Left renal pelvis (tissue), 4 donors: ENCODE data around the gene MAP3K15. TPM values are rescaled to one million over a fixed set of nuclear protein-coding genes. Genes with fewer than 3 reads are reported as not detected.

Source experiments
- DNase-seq, 4 donors: peaks; one replicate each; pipeline ENCODE4 v3.0.0-alpha.2; 2013; ENCODE audit warnings: low read depth in 4 of 4, low spot score in 3 of 4
- polyA plus RNA-seq, 4 donors: library from polyadenylated mRNA; unstranded; fragments of 120-200 nt; gene quantifications; one replicate each; pipeline ENCODE4 v1.2.1, GENCODE V29; 2013; ENCODE audit not compliant: insufficient read length in 4 of 4

The MAP3K15 gene, protein sequence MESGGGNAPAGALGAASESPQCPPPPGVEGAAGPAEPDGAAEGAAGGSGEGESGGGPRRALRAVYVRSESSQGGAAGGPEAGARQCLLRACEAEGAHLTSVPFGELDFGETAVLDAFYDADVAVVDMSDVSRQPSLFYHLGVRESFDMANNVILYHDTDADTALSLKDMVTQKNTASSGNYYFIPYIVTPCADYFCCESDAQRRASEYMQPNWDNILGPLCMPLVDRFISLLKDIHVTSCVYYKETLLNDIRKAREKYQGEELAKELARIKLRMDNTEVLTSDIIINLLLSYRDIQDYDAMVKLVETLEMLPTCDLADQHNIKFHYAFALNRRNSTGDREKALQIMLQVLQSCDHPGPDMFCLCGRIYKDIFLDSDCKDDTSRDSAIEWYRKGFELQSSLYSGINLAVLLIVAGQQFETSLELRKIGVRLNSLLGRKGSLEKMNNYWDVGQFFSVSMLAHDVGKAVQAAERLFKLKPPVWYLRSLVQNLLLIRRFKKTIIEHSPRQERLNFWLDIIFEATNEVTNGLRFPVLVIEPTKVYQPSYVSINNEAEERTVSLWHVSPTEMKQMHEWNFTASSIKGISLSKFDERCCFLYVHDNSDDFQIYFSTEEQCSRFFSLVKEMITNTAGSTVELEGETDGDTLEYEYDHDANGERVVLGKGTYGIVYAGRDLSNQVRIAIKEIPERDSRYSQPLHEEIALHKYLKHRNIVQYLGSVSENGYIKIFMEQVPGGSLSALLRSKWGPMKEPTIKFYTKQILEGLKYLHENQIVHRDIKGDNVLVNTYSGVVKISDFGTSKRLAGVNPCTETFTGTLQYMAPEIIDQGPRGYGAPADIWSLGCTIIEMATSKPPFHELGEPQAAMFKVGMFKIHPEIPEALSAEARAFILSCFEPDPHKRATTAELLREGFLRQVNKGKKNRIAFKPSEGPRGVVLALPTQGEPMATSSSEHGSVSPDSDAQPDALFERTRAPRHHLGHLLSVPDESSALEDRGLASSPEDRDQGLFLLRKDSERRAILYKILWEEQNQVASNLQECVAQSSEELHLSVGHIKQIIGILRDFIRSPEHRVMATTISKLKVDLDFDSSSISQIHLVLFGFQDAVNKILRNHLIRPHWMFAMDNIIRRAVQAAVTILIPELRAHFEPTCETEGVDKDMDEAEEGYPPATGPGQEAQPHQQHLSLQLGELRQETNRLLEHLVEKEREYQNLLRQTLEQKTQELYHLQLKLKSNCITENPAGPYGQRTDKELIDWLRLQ (N-terminal part only)
- polyA plus RNA-seq = 1 to 10 TPM; 1.6 to 5.4 (median 4.6) TPM

DNA sequence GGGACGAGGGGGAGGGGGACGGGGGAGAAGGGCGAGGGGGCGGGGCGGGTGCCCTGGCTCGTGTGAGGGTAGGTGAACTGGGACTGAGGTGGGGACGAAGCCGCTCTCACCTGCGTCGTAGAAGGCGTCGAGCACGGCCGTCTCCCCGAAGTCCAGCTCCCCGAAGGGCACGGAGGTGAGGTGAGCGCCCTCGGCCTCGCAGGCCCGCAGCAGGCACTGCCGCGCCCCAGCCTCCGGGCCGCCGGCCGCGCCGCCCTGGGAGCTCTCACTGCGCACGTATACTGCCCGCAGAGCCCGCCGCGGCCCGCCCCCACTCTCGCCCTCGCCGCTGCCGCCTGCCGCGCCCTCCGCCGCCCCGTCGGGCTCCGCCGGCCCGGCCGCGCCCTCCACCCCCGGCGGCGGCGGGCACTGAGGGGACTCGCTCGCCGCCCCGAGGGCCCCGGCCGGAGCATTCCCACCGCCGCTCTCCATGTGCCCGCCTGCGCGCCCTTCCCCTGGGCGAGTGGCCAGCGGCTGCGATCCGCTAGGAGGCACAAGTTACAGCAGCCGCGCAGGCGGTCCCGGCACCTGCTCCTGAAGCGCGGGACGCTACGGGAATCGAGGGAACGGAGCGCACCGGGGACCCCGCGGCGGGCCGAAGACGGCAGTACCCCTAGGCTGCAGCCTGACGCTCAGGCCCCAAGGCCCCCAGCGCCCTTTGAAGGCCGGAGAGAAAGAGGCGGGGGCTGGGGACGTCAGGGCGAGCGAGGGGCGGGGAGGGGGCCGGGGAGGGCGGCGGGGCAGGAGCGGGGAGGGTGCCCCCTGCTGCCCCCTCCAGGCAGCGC lies at the start of gene MAP3K15:
MAP3K15 (minus strand) TSS at position 718 of the 824 bp plus-strand sequence; CDS start at position 471, 247 bp downstream.
- no peak for DNase-seq

DNA sequence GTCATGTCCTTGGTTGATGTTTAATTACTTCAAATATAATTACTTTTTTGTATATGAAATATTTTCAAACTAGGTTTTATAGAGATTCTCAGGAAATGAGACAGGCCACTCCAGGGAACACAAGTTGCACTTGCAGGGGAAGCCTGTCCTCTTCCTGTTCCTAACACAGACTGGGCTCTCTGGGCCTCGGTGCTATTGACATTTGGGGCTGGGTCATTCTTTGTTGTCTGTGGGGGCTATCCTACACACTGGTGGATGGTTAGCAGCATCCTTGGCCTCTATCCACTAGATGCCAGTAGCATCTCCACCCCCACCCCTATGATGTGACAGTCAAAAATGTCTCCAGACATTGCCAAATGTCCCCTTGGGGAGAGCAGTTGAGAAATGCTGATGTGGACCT lies 49.3 kb upstream of the MAP3K15 start:
- DNase-seq = no peak

DNA sequence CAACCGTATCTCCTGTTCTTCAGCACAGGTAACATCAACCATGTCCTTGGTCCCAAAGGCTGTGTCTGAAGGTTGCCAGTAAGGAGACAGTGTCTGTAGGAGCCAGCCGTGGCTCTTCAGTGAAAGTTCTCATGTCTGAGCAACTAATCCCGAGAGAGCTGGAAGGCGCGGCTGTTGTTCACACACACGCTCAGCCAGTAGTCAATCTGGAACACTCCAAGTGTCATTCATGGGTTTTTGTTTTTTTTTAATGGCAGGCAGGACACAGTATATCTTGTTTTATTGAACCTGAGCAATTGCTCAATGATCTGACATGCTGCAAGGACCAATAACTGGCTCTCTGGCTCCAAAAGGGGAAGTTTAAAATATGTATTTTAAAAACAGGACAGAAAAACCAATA lies 48.4 kb upstream of the MAP3K15 start:
- DNase-seq = no peak

DNA sequence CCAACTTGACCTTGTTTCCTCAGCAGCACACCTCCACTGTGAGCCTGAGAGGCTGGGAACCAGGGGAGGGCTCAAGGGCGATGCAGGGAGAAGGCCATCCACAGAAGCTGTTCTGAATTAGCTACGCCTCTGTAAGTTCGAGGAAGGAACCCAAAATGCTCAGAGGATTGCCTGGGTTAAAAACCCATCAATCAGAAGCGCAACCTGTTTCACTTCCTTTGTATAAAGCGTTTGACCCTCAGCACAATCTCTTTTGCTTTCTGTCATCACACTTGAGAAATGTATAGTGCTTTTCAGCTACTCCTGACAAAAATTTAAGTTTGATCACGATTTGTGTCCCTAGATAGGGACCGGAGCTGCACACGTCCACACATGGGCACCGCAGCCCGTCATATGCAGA lies 48.0 kb upstream of the MAP3K15 start:
- DNase-seq = no peak

DNA sequence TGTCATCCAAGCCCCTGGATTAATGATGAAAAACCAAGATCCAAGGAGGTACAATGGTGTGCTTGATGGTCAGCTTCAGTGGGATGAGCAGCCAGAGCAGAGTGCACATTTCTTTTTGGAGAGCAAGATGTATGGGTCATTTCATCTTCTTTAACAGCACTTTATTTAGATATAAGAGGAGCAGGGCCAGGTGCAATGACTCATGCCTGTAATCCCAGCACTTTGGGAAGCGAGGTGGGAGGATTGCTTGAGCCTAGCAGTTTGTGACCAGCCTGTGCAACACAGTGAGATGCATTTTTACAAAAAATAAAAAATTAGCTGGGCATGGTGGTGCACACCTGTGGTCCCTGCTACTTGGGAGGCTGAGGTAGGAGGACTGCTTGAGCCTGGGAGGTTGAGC lies 45.3 kb upstream of the MAP3K15 start:
- no peak for DNase-seq

DNA sequence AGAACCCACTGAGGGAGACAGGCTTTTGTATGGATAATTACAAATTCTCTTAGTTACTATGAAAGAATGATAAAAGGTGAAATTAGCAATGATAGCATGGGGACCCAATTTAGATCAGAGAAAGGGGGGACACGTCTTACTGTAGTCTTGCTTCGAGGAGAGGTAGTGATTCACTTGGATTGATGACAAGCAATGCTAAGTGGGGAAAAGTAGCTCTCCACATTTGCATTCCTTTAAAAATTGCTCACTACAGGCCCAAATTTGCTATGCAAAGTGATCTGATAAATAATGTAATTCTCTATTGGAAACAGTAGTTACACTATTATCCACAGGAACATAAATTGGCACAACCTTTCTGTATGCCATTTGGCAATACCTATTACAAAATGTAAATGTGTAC lies 42.5 kb upstream of the MAP3K15 start:
- DNase-seq = no peak

DNA sequence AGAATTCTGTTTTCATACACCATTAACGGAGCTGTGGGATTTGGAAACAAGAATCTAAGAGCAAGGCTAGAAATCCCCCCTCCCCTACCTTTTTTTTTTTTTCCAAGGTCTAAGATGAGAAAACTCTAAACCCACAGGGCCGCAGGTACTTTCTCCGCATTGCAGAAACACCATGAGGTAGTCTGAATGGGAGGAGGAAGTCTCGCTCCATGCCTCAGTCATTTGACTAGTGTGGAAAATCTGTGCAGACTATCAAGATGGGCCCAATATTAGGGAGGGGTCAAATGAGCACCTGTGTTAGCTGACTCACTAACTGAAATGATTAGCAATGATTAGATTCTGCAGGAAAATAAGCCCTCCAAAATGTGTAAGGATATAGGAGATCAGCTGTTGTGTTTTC lies 40.9 kb upstream of the MAP3K15 start:
- no peak for DNase-seq

DNA sequence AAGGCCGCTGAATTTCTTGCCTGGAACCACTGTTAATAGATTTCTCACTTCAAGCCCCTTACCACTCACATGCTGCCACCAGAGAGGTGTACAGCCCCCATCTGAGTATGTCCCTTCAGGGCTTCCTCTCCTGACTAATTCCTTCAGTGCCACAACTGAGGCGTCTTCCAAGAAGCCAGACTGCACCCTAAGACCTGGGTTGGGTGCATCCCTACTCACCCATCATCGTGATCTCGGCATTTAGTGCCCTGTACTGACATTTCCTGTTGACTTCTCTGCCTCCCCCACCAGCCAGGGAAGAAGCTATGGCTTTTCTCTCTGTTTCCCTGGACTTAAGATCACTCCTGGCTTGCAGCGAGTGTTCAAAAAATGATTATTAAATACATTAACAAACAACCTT lies 40.4 kb upstream of the MAP3K15 start:
- DNase-seq = no peak

DNA sequence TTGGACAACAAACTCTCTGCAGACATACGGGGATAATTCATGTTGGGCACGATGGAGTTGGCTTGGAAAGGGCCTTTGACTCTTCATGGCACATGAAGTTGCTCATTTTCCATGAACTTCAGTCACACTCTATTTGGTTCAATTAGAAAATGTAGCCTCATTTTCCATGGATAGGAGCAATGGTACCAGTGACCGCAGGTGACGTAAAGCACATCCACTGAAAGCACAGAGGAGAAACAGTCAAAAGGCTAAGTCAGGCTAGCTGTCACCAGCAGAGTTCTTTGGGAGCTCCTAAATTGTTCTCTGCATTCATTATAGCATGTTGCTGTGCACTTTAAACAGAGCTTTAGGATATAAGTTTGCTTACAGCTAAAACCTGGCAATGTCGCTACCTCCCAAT lies 39.9 kb upstream of the MAP3K15 start:
- no peak for DNase-seq

DNA sequence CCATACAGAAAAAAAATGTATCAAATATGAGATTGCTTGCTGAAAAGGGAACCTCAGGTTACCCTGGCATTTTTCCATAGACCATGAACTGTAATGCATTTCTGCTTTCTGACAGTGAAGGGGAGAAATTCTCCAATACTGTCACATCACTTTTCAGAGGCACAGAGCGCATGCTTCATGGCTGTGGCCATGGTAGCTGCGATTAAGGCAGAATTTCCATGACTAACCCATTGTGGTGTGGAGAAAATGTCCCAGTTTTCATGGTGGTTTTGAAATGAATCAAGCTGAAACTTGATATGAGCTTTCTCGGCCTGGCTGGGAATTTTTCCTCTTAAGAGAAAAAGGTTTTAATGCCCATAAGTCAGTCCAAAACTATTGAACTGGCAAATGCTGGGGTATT lies 39.5 kb upstream of the MAP3K15 start:
- no peak for DNase-seq

DNA sequence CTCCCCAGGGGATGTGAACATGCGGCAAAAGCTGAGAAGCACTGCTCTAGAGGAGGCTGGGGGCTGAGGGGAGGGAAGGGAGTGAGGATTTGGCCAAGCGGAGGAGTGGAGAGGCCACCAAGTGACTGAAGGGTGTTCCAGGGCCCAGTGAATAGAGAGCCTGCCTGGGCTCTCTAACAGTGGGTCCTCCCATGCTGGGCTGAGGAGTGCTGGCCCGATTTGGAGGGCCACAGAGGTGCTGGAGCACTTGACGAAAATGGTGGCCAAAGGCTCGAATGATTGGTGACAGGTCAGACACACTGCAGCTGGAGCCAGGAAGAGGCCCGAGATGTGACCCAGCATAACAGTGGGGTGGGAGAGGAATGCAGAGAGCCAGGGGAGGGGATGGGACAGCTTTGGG lies 37.5 kb upstream of the MAP3K15 start:
- no peak for DNase-seq

DNA sequence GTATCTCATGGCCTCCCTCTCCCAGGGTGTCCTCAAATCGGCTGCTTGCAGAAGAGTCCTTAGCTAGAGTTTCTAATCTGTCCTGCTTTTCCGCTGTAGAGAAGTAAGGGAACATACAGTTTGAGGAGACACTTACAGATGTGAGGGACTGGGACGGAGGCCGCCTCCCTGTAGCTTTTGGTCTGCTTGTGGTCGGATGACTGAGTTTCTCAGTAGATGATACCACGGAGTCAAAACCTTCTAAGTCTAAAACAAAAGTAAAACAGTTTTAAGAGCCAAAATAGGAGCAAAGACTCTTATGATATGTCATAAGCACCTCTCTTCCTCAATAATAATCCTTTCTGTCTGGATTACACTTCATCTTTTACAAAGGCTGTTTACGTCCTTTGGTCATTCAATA lies 34.5 kb upstream of the MAP3K15 start:
- DNase-seq = no peak

DNA sequence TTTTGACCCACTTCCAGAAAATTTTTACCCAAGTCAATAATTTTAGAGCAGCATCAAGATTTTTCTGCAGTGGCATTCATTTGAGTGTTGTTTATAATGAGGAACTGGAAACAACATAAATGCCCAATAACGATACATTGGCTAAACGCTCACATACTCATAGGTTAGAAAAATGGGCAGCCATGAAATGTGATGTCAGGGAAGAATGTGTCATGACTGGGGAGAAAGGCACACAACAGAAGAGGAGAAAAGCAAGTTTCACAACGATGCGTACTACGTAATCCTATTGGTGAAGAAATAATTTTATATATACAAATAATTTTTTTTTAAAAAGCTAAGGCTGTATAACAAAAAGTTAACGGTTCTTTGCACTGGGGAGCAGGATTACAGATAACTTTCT lies 33.6 kb upstream of the MAP3K15 start:
- DNase-seq = no peak

DNA sequence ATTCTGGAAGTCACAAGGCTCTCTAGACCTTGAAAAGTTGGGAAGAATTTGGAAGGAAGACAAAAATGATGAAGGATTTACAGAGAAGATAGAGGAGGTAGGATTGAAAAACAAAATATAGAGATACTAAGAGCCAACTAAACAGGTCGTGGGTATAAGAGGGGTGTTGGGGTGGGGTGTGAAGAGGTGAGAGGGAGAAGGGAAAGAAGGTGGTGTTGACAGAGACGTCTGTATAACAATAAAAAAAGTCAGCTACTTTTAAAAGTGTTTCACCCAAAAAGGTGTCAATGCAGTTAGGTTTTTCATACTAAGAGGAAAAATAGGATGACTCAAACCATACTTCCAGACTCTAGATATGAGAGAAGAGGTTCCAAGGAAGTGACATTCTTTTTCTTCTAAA lies 33.0 kb upstream of the MAP3K15 start:
- no peak for DNase-seq

DNA sequence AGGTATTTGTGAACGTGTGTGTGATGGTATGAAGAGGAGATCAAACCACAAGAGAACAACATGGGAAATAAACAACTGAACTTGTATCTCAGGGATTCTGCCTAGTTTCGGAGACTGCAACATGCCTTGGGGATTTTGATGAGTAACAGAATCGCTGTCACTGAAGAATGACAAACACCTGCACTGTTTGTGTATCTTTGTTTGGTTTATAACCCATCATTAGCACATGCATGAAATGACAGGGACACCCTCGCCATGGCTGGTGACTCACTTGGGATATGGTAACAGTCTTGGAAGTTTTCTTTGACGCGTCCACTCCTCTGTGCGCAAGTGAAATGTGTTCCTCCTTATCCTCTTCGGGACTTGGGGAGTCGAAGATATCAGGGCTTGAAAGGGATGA lies 30.3 kb upstream of the MAP3K15 start:
- DNase-seq = no peak

DNA sequence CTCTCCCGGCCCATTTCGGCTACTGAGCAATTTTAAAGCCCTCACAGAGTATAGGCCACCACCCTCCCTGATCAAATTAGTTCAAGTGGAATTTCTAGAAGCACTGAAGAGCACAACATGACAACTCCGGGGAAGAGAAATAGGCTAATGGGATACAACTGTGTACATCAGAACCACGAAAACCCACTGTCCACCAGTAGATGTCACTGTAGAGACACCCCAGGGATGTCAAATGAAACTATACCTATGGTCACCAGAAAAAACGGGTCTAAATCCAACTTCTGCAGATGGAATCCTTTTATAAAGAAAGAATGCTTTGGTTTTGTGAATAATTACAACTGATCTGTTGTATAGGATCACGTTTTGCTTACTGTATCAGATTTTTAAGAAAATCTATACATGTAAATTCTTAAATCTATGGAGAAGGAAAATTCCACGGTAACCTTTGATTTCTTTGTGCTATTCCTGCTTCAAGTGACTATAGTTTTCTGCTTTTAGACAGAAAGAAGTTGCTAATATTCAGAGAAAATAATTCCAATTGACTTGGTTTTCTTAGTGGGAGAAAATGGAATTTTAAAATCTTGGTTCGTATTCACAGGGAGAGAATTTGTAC lies 29.5 kb upstream of the MAP3K15 start:
- peak in 2 of 4 donors; percentile 5 to 20 for DNase-seq

DNA sequence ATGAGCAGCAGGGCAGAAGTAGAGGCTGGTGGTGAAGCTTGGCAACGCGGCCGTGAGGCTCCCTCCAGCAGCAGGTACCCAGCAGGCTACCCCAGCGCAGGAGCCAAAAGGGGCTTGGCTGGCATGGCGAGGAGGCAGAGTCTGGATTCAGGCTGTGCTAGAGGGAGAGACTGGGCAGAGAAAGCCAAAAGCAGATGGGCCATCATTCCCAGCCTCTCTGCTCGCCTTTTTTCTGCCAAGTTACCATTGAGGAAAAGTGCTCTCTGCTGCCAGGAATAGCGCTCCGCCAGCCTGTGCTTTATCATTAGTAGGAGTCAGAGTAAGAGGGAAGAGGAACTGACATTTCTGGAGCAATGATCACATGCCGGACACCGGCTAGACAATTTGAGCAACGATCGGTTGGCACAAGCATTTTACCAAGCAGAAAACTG lies 28.7 kb upstream of the MAP3K15 start:
- DNase-seq = no peak

DNA sequence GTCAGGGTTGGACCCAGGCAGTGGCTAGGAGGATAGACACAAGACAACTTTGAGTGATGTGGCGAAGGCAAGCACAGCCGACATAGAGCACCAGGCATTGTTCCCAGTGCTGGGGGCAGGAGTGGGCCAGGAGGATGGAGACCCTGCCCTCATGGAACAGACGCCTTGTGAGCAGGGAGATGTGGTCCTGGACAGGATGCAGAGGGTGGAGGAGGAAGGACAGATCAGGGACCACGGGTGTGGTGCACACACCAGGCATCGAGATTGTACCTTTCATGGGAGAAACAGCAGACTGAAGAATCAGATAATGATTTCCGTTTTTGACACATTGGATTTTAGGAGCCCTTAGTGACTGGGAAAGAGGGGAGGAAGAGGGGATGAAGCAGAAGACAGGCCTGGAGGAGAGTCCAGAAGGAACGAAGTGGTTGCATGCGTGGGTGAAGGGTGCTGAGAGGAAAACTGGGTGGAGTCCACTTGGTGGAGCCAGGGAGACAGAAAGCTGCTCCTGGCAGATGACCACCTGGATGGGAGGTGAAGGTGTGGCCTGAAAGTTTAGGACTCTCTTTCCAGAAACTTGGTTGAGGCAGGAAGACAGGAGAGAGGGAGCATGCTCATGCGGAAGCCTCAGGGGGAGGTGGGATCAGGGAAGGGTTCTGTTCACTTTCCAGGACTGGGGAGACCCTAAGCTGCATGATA lies 27.9 kb upstream of the MAP3K15 start:
- DNase-seq = no peak

DNA sequence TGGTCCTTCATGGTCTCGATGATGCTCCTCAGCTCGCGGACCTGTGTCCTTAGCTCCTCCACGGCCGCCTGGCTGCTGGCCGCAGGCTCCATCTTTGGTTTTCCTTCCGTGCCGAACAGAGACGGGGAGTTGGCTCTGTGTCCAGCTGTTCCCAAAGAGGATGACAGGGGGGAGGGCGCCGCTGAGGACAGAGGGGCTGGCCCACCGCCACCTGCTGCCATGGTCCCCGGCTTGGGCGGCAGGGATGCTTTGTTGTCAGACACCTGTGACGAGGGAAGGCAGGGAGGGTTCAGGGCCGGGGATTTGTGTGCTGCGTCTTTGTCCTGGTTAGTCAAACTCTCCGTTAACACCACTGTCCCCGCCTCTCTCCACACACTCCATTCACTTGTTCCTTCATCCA lies 26.6 kb upstream of the MAP3K15 start:
- DNase-seq = no peak
